RKO (cell line): Measurements from ENCODE around the gene SCG5.
A peak's percentile ranks its signal among the peaks of the same experiment; 100 is the strongest.

Experiments
- DNase-seq: peaks from one replicate; pipeline ENCODE4 v3.0.0-alpha.2; 2016; ENCODE audit warnings: low spot score

SCG5 gene

DNA sequence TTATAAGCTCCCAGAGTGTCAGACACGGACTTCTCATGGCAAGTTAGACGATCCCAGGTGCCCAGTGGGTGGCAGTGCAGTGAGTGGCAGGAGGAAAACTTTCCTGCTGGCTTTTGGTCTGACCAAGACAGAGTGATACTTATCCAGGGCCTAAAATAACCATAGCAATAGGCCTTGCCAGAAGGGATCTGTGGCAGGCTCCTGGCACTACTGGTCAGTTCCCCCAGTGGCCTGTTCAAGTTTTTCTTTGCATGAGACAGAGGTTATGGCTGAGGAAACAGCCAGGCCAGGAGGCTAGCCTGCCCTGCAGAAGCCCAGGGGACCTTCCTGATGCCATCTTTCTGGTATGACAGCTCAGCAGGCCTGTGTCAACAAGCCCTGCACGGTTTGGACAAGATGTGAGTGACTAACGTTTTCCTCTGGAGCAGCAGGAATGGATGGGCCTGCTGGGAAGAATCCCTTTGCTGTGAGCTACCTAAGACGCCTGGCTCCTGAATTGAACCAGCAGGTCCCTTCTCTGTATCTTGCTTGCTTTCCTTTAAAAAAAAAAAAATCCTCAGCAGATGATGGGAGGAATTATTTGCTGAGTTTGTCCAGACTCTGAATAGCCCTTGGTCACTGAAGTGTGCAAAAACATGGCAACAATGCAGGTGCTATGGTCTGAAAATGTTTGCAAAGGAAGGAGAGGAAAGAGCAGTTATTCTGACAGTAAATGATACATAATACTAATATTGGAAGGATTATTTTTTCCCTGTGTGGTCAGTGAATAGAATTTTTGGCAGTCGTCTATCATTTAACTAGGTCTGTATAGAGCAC, 18.0 kb downstream of the SCG5 start:
- no peak for DNase-seq

DNA sequence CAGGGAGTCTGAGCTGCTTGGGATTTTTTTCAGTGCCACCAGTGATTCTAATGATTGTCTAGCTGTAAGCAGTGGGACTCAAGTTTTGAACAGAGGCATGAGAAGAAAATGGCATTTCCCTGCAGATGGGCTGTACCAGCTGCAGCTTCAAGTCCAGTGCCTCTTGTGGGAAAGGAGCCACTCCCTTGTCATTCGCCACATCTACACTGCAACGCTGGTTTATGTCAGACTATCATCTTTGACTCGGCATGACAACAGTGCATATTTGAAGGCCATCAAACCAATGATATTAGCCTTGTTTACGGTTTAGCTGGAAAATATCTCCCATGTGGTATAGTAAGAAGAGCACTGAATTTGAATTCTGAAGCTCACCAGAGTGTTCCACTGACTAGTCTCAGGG, 22.2 kb downstream of the SCG5 start:
- DNase-seq = no peak

DNA sequence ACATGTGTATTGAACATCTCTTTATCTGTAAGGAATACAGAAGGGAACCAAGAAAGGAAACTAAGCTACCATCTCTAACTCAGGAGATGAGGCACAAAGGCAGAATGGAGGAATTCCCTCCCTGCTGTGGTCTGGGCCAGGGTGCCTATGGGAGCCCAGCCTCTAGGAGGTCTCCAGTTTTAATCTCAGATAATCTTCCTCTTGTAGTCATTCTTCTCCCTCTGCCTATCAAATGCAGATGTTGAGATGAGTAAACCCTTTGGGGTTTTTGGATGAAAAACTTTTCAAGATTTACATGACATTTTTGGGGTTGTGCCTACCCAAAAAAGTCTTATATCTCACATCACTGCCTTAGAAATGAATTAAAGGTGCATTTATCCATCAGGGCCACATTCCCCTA, 23.3 kb downstream of the SCG5 start:
- no peak for DNase-seq

DNA sequence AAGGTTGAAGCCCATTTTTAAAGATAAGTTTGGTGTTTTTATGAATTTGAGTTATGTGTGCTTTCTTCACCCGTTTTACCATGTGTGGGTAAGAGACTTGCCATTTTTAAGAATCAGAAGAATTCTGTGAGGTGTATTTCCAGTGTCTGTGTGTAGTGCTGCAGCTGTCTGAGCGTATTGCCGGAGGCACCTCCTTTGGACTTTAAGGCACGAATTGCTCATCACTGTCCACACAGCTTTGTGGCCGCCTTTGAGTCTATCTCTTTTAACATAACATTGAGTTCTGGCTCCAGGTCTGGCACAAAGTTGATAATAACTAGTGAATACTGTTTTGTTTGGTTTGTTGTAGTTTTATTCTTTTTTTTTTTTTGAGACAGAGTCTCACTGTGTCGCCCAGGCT, 25.8 kb downstream of the SCG5 start:
- DNase-seq = no peak

DNA sequence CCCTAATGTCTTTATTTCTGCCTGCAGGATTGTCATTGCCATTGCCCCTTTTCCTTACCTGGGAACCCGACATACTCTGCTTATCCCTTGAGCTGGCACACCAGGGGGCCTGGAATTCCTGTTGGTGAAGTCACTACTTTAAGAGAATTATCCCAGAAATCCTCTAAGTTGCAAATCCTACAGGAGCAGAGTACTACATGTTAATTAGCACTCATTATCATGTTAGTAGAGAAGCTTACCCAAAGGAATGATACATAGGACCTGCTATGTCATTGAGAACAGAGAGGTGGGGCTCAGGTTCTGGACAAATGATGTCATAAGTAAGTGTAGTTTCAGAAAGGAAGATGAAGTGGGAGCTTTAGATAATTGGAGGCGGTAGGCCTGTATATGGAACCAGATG, 27.4 kb downstream of the SCG5 start:
- no peak for DNase-seq

DNA sequence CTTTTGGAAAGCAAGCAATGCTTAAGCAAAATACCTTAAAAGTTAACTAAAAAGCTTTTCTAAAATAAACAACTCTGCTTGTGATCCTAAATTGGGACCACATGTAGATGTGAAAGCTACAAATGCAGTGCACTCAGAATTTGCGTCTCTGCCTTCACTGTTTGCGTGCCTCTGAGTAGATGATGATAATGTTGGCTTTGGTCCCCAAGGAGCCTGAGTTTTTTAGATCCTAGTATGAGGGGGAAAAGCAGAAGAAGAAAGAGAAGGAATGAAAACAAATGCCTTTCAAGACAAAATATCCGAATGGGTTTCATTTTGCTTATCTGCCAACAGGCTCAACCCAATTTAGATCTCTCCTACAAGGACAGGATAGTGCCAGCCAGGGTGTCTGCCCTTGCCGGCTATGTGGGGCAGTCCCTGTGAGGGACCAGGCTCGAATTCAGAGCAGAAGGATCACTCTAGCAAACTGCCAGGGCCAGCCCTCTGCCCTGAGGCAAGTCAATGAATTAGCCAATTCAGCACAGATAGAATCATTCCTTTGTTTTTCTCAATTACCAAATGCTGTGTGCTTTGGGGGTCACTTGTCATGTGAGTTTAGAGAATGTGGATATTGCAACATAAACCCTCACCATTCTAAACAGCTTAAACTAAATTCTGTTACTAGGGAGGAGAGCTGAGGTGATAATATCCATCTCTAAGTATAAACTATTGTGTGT, 28.5 kb downstream of the SCG5 start:
- no peak for DNase-seq

DNA sequence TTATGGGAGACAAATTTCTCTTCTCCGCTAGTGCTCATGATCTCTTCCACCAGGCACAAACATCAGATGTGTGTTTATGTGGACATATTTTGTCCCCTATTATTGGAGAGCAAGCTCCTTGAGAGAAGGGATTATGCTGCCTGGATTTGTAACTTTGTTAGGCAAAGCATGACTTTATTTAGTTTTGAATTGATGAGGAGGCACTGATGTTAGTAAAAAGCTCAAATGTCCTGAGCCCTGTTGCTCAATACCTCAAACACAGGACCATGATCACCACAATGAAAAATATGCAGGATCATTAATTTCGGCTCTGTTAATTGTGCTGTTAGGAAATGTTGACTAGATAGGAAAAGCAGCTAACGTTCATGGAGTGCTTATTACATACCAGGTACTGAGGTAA, 29.1 kb downstream of the SCG5 start:
- DNase-seq = no peak

DNA sequence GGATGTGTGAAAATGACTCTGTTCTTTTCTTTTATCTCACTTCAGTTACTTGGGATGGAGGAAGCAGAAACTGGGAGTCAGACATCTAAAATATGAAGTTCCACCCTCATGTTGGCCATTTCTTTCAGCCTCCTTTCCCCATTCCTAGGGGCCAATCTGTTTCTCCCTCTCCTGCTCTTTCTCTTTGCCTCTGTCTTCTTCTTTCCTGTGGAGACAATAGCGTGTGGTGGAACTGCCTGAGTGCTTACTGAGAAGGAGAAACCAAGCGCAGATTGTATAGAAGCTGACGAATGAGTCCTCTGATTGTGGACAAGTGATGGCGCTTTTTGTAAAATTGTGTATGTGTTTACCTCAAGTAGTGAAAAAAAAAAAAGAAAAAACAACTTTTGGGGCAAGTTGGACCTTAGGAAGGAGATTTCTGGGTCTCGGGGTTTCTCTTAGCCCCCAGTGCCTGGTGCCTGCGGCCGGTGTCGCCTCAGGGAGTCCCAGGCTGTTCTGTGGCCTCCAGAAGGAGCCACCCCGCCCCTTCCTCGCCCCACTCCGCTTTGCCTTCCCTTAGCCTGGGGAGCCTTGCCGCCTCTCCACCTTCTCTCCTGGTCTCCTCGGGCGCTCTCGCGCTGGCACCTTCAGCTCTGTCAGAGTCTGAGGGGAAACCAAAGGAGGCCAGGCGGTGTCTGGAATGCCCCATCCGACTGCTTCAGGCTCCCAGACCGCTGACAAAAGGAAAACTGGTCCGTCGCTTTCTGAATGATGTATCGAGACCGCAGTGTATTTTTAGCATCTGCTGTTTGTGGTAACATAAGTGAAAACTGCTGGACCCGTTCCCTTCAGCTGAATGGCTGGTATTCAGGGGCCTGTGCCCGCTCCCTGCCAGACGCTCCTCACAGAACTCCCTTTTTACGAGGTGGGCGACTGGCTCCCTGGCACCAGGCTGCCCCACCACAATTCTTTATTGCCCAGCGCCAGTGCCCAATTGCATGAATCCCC, 30.1 kb downstream of the SCG5 start:
- no peak for DNase-seq

DNA sequence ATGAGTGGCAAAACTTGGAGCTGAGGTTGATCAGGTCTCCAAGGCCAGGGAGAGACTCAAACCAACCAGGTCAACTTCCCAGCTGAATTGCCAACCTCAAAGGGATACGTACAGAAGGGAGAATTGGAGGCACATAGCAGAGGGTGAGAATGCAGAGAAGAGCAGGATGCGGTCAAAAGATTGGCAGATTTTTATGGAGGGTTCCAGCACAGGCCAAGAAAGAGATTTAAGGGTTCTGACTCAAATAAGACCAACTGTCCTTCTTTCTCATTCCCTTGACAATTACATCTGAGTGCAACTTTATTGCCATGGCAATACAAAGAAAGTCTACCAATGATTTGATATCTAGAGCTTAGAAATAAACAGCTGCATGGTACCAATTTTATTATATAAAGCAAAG, 33.2 kb downstream of the SCG5 start:
- DNase-seq = no peak

DNA sequence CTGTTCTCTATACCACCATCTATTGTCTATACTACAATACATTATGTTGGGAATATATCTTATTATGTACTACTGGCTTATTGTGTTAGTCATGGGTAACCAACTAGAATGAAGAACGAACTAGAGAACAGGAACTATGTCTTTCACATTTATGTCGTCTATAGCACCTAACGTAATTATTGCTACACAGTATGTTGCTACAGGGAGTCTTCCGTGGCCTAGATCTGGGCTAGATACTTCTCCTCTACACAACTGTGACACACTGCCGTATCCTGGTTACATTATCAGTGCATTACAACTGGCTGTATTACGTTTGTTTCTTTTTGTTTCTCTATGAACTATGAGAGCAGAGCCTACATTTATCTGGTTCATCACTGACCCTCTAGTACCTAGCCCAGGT, 34.0 kb downstream of the SCG5 start:
- no peak for DNase-seq

DNA sequence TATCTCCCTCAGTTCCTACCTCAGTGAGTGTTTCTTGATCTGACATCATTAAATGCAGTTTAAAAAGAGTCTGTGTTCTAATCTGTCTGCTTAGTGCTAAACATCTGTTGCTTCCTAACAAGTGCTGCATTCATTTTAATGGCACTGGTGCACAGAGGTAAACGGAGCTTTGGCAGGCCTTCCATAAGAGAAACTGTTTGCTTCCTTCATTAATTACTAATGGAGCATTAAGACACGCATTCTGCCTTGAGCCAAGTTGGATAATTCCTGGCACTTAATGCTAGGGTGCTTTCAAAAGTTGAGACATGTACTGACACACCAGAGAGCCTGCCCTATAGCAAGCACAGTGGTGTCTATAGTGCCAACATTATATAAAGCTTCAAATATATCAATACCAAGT, 34.7 kb downstream of the SCG5 start:
- DNase-seq = no peak

DNA sequence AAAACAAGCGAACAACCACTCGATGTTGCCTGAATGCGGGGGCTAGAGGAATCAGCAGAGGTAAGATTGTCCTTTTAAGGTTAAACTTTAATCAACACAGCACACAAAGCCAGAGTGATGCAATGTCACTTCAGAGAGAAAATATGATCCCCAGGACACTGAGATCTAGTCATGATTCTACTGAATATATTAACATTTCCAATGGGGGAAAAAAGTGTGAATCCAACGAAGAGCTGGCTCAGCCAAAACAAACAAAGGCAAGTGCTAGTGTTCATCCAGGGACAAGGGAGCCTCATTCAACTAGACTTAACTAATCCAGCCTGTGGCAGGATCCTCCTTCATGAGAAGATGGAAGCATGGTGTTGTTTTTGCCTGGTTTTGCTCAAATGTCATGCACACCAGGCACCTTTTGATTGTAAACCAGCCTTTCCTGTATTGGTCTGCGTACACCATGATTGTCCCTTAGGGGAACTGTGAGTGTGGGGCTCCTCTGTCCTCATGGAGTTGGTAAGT, 35.8 kb downstream of the SCG5 start:
- DNase-seq = no peak

DNA sequence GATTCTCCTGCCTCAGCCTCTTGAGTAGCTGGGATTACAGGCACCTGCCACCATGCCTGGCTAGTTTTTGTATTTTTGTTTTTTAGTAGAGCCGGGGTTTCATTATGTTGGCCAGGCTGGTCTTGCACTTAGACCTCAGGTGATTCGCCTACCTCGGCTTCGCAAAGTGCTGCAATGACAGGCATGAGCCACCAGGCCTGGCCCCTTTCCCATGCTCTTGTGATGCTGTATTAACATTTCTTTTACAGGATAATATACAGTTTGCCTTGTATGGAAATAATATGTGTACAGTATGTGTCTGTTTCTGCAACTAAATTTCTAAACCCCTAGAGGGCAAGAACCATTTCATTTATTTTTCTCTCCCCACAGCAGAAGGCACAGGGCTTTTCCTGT, 37.8 kb downstream of the SCG5 start:
- DNase-seq = no peak

DNA sequence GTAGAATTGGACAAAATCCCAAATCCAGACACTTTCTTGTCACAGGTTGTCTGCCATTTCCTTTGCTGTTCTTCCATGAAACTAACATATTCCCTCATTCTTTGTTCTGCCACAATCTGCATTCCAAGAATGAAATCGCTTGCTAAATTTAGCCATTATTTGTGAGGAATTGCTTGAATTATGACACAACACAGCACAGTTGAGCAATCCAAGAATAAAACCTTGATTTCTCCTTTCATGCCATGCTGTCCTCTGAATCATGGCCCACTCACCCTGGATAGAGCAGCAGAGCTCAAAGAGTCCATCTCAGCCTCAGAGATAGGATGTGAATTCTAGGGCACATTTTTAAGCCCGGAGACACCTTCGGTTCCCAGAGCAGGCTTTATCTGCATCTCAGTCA, 41.1 kb downstream of the SCG5 start:
- peak; percentile 36 for DNase-seq

DNA sequence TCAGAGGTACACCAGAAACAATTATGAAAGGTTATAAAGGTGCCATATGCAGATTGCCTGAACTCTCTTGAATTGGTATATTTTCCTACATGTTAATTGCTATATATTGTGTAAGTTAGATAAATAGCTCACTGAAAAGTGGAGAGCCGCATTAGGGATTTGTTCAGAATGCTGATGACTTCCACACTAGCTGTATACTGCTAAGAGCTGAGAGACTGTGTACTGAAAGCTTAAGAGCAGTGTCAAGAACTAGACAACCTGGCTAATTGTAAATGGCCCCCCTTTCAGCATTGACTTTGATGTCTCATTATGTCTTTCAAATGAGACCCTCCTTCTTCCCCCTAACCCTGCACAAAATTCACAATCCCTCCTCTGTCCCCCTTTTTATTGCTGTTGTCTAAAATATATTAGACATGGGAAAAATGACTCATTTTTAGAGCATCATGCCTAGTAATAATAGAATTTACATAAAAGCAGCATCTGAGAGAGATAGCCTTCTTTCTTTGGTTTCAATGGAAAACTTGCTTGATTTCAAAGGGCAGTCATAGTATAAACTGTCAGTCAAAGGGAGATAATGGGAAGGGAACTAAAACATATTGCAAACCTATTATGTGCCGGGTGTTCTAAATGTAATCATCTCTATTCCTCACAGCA, 41.6 kb downstream of the SCG5 start:
- DNase-seq = no peak

DNA sequence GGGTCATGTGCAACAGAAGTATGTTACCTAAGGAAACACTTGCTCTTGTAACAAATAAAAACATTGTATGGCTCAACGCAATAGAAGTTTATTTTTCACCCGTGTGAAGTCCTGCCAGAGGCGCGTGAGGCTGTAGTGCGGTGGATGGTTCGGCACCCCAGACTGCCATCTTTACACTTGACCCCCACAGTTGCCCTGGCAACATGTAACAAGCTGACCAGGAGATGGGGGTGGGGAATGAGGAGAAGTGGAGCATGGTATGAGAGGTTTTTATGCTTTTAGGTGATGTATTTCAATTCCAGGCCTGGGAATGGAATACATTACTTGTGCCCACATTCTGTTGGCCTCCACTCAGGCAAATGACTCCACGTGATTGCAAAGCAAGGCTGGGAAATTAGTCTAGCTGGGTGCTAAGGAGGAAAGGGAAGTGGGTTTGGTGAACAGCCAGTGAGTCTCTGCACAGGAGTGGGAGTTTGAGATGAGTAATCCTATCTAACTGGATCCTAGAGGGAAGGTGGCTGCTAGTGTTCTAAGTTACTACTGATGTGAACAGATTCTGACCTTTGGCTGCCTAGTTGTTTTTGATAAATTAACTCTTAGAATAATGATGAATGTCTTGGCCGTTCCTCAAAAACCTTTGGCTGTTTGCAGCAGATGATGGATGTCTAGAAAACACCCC, 42.5 kb downstream of the SCG5 start:
- DNase-seq = peak; percentile 80

DNA sequence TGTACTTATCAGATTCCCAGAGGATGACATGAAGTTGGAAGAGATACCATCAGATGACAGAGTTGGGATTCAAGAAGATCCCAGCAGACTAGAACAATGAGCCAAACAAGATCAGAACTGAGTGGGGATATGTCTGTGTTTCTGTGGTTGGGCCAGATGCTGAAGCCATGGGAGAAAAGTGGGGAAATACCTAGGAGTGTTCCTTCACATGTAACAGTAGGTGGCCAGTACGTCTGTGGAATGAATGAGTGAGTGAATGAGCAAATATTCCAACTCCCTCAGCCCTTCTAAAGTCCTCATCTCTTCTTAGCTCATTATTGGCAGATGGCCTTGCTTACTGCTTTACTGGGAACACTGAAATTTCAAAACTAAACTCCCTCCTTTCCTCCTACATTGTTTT, 44.1 kb downstream of the SCG5 start:
- no peak for DNase-seq

DNA sequence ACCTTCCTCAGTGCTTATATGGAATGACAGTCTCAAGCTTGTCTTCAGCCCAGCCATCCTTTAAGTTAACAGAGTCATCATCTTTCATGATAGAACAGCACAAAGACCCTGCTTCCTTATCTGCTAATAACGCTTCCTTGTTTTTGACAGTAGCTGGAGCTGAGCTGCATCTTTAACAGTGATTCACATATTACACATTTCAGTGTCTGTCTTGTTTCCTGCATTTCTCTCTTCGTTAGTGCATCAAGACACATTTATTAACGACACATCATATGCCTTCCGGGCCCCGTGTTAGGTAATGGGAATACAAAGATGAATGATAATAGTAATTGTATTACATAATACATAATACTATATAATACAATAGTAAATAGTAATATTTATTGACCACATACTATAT, 46.0 kb downstream of the SCG5 start:
- DNase-seq = peak; percentile 50

DNA sequence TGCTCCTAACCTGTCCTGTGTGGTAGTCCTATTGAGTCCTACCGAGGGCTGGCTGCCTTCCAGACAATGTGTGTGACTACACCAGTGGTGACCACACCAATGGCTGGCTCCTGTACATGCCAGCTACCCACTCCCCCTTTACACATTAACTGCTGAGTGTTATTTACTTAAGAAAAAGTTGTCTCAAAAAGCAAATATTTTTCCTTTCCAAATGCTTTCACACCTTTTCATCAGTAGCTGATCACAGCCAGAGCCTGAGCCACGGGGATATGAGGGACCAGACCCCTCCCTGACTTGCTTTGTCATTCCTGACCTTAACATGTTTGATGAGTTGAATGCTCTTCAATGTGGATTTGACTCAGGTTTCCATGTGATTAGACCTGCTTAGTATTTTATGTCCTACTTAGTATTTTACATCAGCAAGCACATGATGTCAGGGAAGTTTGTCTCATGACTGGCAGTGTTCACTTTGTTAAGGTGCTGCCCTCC, 46.7 kb downstream of the SCG5 start:
- no peak for DNase-seq

DNA sequence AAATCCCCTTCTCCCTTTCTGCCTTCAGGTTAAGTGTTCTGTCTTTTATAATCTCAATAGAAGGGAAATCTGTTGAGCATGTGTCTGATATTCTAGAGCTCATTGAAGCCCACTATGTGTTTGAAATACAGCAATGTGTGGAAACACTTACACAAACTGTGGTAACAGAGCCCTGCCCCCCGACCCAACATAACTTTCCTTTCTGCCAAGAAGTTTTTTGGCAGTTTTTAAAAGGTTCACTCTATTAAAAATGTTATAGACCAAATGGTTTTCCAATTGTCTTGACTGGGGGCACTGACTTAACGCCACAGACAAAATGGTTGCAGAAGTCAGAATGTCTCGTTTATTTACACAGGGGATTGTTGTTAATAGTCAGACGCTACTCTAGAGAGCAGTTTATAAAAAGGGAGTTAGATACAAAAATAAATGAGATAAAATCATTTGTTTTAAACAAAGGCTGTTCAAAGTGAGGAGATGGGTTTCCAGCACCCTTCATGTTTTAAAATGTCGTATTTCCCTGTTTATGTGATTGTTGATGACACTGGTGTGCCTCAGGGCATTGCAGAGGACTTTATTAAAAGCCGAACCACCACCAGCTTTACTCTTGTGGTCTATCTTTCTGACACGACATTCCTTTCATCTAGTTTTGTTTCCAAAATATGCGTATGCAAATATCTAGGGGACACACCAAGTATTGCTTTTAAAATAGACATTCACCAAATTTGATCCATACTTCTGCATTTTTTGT, 49.6 kb downstream of the SCG5 start:
- no peak for DNase-seq
